Uterus (tissue), 2 donors: ENCODE data around the gene MYOCD.

Experiments used
- POLR2A ChIP-seq, 2 donors: fragments of 450-650 bp; IDR thresholded peaks; one replicate each; pipeline ENCODE4 v1.6.1; 2016; ENCODE audit warnings: antibody characterized with exemption in 2 of 2, mild to moderate bottlenecking in 1 of 2, moderate library complexity in 1 of 2
- TF ChIP-seq, protein P1 (sequence below), 4 experiments: fragments of 200-600 bp in 2 of 4; fragments of 450-650 bp in 2 of 4; sonication (generic) in 2 of 4; IDR thresholded peaks; one replicate each; pipeline ENCODE4 v1.5.1; 2016 to 2019; ENCODE audit warnings: antibody characterized with exemption in 4 of 4, mild to moderate bottlenecking in 2 of 4, moderate library complexity in 1 of 4

DNA sequence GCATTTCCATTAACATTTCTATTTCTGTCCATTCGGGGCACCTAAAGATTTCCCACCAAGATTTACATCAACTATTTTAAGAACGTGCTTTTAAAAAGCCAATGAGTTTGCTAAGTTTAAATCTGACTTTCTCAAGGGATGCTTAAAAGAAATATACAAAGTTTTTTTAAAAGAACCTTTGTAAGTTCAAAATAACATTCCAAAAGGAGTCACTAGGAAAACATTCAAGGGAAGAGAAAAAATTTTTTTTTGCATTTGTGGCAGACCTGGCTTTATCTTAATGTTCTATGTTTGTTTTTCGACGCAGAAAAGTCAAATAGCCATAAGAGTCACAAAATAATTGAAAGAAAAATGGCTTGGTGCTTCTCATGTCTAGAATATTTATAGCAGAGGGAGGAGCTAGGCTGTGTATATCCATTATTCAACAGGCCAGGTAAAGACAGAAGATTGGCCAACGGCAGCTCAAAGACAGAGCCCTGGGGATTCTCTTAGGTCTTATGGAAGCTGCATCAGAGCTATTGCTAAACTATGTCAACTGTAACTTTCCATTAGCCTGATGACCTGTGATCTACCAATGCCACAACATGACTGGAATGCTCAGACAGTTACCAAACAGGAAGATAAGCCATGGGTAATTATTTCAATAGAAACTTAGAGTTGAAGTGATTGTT, 37.8 kb upstream of the MYOCD start:
- TF ChIP-seq, protein P1, sequence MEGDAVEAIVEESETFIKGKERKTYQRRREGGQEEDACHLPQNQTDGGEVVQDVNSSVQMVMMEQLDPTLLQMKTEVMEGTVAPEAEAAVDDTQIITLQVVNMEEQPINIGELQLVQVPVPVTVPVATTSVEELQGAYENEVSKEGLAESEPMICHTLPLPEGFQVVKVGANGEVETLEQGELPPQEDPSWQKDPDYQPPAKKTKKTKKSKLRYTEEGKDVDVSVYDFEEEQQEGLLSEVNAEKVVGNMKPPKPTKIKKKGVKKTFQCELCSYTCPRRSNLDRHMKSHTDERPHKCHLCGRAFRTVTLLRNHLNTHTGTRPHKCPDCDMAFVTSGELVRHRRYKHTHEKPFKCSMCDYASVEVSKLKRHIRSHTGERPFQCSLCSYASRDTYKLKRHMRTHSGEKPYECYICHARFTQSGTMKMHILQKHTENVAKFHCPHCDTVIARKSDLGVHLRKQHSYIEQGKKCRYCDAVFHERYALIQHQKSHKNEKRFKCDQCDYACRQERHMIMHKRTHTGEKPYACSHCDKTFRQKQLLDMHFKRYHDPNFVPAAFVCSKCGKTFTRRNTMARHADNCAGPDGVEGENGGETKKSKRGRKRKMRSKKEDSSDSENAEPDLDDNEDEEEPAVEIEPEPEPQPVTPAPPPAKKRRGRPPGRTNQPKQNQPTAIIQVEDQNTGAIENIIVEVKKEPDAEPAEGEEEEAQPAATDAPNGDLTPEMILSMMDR (IDR thresholded peaks at IDR 0.05) = no peak
- TF ChIP-seq POLR2A (IDR thresholded peaks at IDR 0.05) = no peak
